ENCODE results near the gene FGF11.
A peak's percentile ranks its signal among the peaks of the same experiment; 100 is the strongest.

FGF11 gene

GRCh38 chr17:7483255-7484066 lies 44.1 kb downstream of the FGF11 start:
- peak overlapping the region; percentile 89 for H3K27ac ChIP-seq (ENCODE audit: low read depth, low read length)
- no peak for TF ChIP-seq EZH2phosphoT487 (conservative IDR thresholded peaks at IDR 0.05; ENCODE audit: low read length)
- TF ChIP-seq, protein P1, sequence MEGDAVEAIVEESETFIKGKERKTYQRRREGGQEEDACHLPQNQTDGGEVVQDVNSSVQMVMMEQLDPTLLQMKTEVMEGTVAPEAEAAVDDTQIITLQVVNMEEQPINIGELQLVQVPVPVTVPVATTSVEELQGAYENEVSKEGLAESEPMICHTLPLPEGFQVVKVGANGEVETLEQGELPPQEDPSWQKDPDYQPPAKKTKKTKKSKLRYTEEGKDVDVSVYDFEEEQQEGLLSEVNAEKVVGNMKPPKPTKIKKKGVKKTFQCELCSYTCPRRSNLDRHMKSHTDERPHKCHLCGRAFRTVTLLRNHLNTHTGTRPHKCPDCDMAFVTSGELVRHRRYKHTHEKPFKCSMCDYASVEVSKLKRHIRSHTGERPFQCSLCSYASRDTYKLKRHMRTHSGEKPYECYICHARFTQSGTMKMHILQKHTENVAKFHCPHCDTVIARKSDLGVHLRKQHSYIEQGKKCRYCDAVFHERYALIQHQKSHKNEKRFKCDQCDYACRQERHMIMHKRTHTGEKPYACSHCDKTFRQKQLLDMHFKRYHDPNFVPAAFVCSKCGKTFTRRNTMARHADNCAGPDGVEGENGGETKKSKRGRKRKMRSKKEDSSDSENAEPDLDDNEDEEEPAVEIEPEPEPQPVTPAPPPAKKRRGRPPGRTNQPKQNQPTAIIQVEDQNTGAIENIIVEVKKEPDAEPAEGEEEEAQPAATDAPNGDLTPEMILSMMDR (IDR thresholded peaks at IDR 0.05; ENCODE audit: insufficient read depth, low read length, poor library complexity, severe bottlenecking), result no peak
- no peaks in the 10 kb centered on the region for H4K20me1 ChIP-seq (ENCODE audit: low read depth, low read length)
- no peaks in the 10 kb centered on the region for H3K9me3 ChIP-seq (ENCODE audit: insufficient read depth, low read length)
- H2AFZ ChIP-seq (ENCODE audit: low read depth, low read length, severe bottlenecking), result peak overlapping the region; percentile 93
- H3K4me2 ChIP-seq (ENCODE audit: low read depth, low read length, poor library complexity, severe bottlenecking), result peak overlapping the region; percentile 79
- peaks cover 11% of the 10 kb centered on the region; the same call in 1 of the 2 replicates for H3F3A ChIP-seq (ENCODE audit: insufficient read depth)
- H3K27me3 ChIP-seq (ENCODE audit: low read length), result no peaks in the 10 kb centered on the region
- peaks cover 32% of the 10 kb centered on the region for H3K79me2 ChIP-seq (ENCODE audit: insufficient read depth, low read length)
- H3K4me3 ChIP-seq (ENCODE audit: insufficient read depth, low read length, poor library complexity, severe bottlenecking), result peak overlapping the region; percentile 77
- no peaks in the 10 kb centered on the region for H3K36me3 ChIP-seq (ENCODE audit: low read length)
- peak overlapping the region; percentile 81 for H3K9ac ChIP-seq (ENCODE audit: low read length)
- no peaks in the 10 kb centered on the region for H3K9me2 ChIP-seq (replicated peaks; ENCODE audit: insufficient read depth, low read length)

GRCh38 chr17:7484067-7484918 lies 45.0 kb downstream of the FGF11 start, which contains the start of gene POLR2A:
Gene POLR2A, plus strand, starts transcription at chr17:7484366.
- Histone ChIP-seq H3K4me2 (ENCODE audit: low read depth, low read length, poor library complexity, severe bottlenecking) (peak within 1 kb of the TSS; percentile 79), H3K9ac (ENCODE audit: low read length) (peak within 1 kb of the TSS; percentile 81), H3K36me3 (ENCODE audit: low read length) (no peaks in the 10 kb centered on the region), H3K27me3 (ENCODE audit: low read length) (no peaks in the 10 kb centered on the region), H3K4me3 (ENCODE audit: insufficient read depth, low read length, poor library complexity, severe bottlenecking) (peak within 1 kb of the TSS; percentile 77), H4K20me1 (ENCODE audit: low read depth, low read length) (no peaks in the 10 kb centered on the region), H3F3A (ENCODE audit: insufficient read depth) (peaks cover 11% of the 10 kb centered on the region; the same call in 1 of the 2 replicates), H3K9me3 (ENCODE audit: insufficient read depth, low read length) (no peaks in the 10 kb centered on the region), H2AFZ (ENCODE audit: low read depth, low read length, severe bottlenecking) (peak within 1 kb of the TSS; percentile 93), H3K79me2 (ENCODE audit: insufficient read depth, low read length) (peaks cover 40% of the 10 kb centered on the region), H3K9me2 (replicated peaks; ENCODE audit: insufficient read depth, low read length) (no peaks in the 10 kb centered on the region), H3K27ac (ENCODE audit: low read depth, low read length) (peak within 1 kb of the TSS; percentile 89)
- no peak for TF ChIP-seq EZH2phosphoT487 (conservative IDR thresholded peaks at IDR 0.05; ENCODE audit: low read length)
- TF ChIP-seq, protein P1 (IDR thresholded peaks at IDR 0.05; ENCODE audit: insufficient read depth, low read length, poor library complexity, severe bottlenecking), result no peak

- H3K4me2 ChIP-seq (ENCODE audit: low read depth, low read length, poor library complexity, severe bottlenecking), result peak overlapping the region; percentile 73
- no peaks in the 10 kb centered on the region for H3K9me3 ChIP-seq (ENCODE audit: insufficient read depth, low read length)
- no peaks in the 10 kb centered on the region for H4K20me1 ChIP-seq (ENCODE audit: low read depth, low read length)
- peaks cover 47% of the 10 kb centered on the region for H3K79me2 ChIP-seq (ENCODE audit: insufficient read depth, low read length)
- H3K4me3 ChIP-seq (ENCODE audit: insufficient read depth, low read length, poor library complexity, severe bottlenecking), result peak overlapping the region; percentile 66
- H3K27me3 ChIP-seq (ENCODE audit: low read length), result no peaks in the 10 kb centered on the region
- H3K9ac ChIP-seq (ENCODE audit: low read length), result peak overlapping the region; percentile 81
- TF ChIP-seq, protein P1 (IDR thresholded peaks at IDR 0.05; ENCODE audit: insufficient read depth, low read length, poor library complexity, severe bottlenecking), result no peak
- TF ChIP-seq EZH2phosphoT487 (conservative IDR thresholded peaks at IDR 0.05; ENCODE audit: low read length), result no peak
- H3K9me2 ChIP-seq (replicated peaks; ENCODE audit: insufficient read depth, low read length), result no peaks in the 10 kb centered on the region
- H3K27ac ChIP-seq (ENCODE audit: low read depth, low read length), result peak overlapping the region; percentile 89
- peak overlapping the region; percentile 38 for H2AFZ ChIP-seq (ENCODE audit: low read depth, low read length, severe bottlenecking)
- peaks cover 11% of the 10 kb centered on the region; the same call in 1 of the 2 replicates for H3F3A ChIP-seq (ENCODE audit: insufficient read depth)
- H3K36me3 ChIP-seq (ENCODE audit: low read length), result no peaks in the 10 kb centered on the region
Measured at GRCh38 chr17:7484919-7485377, 45.6 kb downstream of the FGF11 start.
